NCI-H748 (cell line): ENCODE measurements around the gene WIZ.
A peak's percentile ranks its signal among the peaks of the same experiment; 100 is the strongest.
"Not testable (repeated sequence)": the region's sequence is repeated elsewhere in the genome, so short reads cannot be mapped to it uniquely, and the experiment has no call there.

Source experiments
- DNase-seq: peaks from one replicate; lab custom pipeline; 2025; ENCODE audit not compliant: unreplicated experiment; lab: John Stamatoyannopoulos, UW

Gene WIZ

DNA sequence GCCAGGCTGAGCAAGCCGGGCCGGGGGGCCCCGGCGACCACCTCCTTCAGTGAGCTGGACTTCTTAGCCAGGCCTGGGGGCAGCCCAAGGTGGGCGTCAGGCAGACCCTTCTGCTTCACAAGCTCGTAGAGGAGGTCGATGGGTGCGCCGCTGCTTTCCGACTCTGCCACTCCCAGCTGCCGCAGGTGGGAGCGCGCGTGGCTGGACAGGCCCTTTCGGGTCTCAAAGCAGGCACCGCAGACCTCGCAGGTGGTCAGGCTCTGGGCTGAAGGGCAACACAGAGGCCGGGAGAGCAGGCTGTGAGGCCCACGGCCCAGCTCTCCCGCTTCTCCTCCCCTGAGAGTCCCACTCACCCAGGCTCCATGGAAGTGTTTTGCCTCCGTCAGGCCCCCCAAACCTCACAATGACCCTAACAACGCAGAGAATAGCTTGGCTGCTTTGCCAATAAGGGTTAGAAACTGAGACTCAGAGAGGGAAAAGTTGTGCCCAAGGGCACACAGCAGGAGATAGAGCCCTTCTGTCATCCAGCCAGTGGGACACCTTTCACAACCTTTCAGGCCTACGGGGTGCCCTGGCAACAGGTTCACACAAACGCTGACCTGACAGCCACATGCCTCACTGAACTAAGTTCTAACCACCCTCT, 19.8 kb downstream of the WIZ start:
- no peak for DNase-seq

DNA sequence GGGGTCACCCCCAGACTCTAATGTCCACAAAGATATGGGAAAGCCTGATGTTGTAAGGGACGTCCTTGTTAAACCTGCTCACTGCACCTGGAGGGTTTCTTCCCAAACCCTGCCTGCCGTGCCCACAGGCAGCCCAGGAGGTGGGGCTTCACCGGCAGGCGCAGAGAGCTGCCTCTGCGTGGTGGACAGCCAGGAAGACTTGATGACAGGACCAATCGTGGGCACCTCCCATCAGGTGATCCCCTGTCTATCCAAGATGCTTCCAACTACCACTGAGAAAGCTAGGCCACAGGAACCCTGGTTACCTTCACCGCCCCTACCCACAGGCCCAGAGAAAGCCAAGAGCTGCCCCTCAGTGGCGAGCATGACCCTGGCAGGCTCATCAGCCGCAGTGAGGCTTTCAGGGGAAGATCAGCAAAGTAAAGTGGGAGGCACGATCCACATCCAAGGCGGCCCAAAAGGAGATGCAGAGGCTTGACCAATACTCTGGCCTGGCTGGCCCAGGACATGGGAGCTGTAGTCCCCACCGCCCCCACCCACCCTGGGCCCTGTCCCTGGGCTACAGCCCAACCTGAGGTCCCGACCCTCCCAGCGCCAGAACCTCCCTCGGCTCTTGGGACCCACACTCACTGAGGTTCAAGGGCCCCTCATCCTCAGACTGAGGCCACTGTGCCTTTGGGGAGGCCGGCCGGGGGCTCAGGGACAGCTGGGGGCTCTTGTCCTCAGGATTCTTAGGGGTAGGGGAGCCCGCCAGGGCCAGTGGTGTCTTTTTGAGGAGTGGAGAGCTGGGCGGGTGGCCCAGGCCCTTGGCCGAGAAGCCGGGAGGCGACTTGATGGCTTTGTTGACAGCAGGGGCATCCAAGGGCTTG, 20.6 kb downstream of the WIZ start:
- DNase-seq, result no peak

GRCh38 chr19:15427991-15428471, 21.7 kb downstream of the WIZ start:
- DNase-seq, result no peak

- DNase-seq, result no peak
Measured at GRCh38 chr19:15427350-15427700, 22.4 kb downstream of the WIZ start.

GRCh38 chr19:15426485-15427349, 23.0 kb downstream of the WIZ start:
- DNase-seq, result no peak

- no peak for DNase-seq
Measured at GRCh38 chr19:15425321-15425950, 24.3 kb downstream of the WIZ start.

- no peak for DNase-seq
Measured at GRCh38 chr19:15424692-15425272, 25.0 kb downstream of the WIZ start.

GRCh38 chr19:15424121-15424520, 25.6 kb downstream of the WIZ start:
- DNase-seq, result no peak

DNA sequence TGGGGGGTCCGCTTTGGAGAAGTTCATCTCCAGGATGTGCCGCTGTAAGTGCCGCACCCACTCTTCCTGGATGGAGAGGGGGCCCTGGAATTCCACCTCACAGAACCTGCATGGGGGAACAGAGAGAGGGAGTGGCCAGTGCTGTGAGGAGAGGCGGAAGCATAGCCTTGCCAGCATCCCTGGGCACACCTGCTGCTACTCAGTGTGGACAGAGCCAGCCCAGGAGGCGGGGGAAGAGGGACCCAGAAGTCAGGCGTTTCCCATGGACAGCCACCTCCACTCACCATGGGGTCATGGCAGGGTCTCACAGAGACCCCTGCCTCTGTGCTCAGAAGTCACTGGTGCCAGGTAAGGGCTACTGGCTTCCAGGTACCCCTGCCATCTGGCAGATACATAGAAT, 26.6 kb downstream of the WIZ start:
- DNase-seq, result no peak

- no peak for DNase-seq
Measured at GRCh38 chr19:15422296-15423075, 27.3 kb downstream of the WIZ start.

DNA sequence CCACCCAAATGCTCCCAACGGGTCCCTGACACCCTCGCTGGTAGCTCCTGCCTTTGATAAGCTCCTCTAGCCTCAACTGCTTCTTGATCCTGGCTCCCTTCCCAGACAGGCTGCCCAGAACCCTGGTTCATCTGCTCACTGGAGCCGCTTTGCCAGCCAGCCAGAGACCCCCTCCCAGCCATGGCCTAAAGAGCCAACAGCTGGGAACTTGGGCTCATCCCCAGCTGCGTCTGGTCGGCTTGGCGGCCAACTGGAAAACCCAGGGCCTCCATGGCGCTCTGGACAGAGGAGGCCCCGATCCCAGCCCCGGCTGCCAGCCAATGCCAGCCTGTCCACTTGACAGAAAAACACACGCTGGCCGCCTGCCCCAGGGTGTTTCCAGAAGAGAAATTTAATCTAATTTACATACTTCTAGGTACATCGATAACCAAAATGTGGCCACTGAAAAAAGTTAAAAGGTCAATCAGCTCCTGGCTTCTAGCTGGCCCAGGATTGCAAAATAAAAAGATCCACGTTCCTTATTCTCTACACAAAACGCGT, 28.0 kb downstream of the WIZ start:
- no peak for DNase-seq

DNA sequence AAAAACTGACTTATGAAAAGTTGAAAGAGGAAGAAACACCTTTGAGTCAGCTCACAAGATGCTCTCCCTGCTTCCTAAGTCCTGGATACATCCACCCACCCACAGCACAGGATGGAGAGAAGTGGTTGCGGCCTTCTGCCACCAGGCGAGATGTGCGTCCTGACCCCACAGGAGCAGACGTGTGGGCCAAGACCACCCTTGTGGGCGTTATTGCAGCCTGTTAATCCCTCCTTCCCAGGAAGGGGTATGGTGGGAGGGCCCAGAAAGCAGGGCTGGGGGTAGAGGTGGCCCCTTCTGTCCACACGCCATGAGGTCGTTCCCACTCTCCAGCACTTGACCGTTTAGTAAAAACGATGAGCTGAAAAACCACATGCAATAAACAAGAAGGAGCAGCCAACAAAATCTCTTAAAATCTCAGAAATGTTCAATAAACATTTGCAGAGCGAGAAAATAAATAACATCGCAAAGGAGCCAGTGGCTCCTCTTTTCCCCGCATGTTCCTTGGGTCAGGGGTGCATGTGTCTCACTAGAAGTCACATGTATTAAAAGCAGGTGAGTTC, 28.5 kb downstream of the WIZ start:
- DNase-seq, result no peak

GRCh38 chr19:15419413-15420025, 30.2 kb downstream of the WIZ start:
- peak; percentile 4 for DNase-seq

DNA sequence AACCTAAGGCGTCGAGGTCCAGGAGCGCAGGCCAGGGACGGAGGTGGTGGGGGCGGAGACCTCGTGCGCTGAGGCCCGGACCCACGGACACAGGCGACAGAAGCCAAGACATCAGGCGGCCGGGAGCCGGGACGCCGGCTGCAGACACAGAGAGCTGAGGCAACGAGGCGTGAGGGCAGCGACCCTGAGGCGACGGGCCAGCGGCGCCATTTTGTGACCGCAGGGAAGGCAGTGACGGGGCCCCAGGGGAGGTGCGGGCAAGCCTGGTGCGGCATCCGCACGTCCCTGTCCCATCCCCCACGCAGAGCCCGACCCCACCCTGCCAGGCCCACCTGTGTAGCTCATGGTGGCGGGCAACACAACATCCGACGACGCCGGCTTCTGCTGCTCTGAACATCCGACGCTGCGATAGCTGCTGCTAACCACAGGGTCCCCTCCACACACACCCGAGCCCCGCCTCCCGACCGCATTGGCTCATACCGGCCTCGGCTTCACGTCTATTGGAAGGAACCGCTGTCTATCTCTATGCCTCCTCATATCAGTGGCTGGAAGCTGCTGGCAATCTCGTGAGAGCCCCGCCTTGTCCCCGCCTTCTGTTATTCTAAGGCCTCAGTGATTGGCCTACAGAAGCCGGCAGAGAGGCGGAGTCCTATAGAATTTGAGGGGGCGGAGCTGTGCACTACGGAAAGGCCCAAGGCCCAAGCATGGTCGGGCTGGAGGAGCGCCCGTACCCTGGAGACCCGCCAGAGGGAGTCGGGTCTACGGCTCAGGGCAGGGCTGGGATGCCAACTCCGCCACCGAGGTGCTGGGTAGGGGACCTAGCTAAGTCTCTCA, 31.0 kb downstream of the WIZ start, which contains the start of gene AKAP8L:
AKAP8L (minus strand) TSS at position 410 of the 834 bp plus-strand sequence; CDS start at position 345, 65 bp downstream.
- DNase-seq, result peak; percentile 98

DNA sequence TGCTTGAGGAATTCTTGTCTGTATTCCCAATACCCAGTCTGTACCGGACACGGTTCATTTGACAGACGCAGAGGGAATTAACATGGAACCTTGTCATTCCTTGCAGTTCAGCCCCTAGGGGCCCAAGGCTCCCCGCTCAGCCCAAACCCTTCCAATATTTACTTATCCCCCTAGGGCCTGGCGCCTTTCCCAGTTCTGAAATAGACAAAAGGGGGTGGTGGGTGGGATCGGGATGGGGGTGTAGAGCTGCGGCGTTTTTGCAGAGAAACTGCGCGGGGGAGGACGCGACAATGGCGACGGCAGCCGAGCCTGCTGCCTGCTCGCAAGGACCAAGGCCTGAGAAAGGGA, 31.6 kb downstream of the WIZ start:
- peak; percentile 58 for DNase-seq

DNA sequence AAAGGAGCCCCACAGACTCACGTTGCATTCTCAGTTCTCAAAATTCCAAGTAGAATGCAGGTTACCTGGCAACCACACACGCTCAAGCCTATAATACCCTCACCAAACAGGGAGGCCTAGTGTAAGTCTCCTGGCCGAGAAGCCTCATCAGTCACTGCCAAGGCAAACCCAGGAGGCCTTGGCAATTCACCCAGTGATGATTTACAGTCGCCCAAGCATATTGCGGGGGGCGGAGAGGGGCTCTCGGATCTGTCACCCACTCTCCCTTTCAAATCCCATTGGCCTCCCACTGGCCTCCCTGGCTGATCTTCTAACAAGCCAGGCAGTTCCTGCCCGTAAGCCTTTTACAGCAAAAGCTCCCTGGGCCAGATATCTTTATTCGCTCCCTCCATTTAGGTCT, 32.1 kb downstream of the WIZ start:
- DNase-seq, result peak; percentile 33

DNA sequence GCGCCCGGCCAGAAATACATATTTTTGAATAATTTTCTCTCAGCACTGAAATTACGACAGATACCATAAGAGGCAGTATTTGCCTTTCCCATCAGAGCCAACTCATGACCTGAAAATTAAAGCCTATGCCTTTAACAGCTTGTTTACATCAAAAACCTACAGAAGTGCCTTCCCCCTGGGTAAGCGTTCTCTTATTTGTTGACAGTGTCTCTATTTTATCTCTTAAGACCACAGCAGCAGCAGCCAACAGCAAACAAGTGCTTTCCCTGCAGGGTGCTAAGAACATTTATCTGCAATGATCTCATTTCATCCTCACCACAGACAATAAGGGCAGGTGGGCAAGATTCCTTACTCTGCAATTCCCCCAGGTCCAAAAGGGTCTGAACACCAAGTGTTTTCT, 36.9 kb downstream of the WIZ start:
- DNase-seq, result no peak

GRCh38 chr19:15411351-15411750, 38.4 kb downstream of the WIZ start:
- not testable (repeated sequence) for DNase-seq
